HFFc6 (cell line): ENCODE measurements around the gene ZNF436. TPM values are rescaled to one million over a fixed set of nuclear protein-coding genes. Genes with fewer than 3 reads are reported as not detected.

Experiments used
- DNase-seq: peaks from one replicate; pipeline ENCODE4 v3.0.0-alpha.2; 2018
- H3K27ac Mint-ChIP-seq: 2 replicates; pipeline ENCODE4 v1.8.0; 2020; ENCODE audit warnings: mild to moderate bottlenecking, mixed read lengths
- H3K27me3 Mint-ChIP-seq: 2 replicates; pipeline ENCODE4 v1.8.0; 2021; ENCODE audit warnings: mild to moderate bottlenecking, moderate library complexity, mixed read lengths; ENCODE audit not compliant: insufficient read depth
- H3K36me3 Mint-ChIP-seq: 2 replicates; pipeline ENCODE4 v1.8.0; 2021; ENCODE audit warnings: low read depth, mixed read lengths
- H3K4me1 Mint-ChIP-seq: 2 replicates; pipeline ENCODE4 v1.8.0; 2020; ENCODE audit warnings: low read depth, mixed read lengths
- H3K4me3 Mint-ChIP-seq: 2 replicates; pipeline ENCODE4 v1.8.0; 2020; ENCODE audit warnings: mild to moderate bottlenecking, moderate library complexity, mixed read lengths
- H3K9me3 Mint-ChIP-seq: 2 replicates; pipeline ENCODE4 v1.8.0; 2020; ENCODE audit warnings: mild to moderate bottlenecking, mixed read lengths
- CTCF ChIP-seq: fragments of 200-600 bp; sonication (generic); IDR thresholded peaks from 2 replicates; pipeline ENCODE4 v1.5.0; 2021; ENCODE audit warnings: antibody characterized with exemption, mild to moderate bottlenecking
- total RNA-seq, 6 experiments: library from RNA; stranded (reverse); fragmentation: NEBNext Ultra II Directional; extraction: Animal tissue kit (Norgen Biotek cat#: 25700); gene quantifications; 2 replicates in 1 of 6; 3 replicates in 5 of 6; pipeline ENCODE4 v1.2.3, GENCODE V29; 2021

Gene ZNF436
- total RNA-seq, 6 experiments from 2014 or later = 7.3 to 9.9 (median 8.8) TPM

DNA sequence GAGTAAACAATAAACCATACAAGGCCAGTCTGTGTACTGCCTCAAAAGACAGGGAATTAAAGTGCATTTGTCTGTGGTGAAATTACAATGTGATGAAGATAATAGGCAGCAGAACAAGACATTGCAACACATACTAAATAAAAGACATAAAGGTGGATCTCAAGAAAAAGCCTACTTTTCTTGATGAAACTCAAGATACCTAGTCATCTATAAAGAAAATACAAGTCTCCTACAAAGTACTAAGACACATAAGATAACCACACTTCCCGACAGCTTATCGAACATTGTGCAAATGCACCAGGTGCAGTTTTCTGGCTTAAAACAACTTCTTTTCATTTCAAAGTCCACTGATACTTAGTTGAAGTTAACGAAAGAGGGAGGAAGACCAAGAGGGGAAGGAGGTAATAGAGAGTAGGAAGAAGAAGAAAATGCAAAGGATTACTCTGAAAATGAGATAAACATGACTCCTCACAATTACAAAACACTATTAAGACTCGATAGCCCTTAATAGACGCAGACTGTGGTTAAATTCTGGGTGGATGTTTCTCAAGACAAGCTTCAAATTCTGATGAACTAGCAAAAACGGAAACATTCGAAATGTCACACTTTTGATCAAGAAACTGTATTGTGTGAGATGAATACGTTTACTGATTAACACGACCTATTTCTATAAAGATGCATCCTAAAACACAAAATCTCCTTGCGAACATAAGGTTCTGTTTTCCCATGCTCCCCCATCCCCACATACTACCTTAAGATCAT is 27.5 kb downstream of the ZNF436 start:
- Mint-ChIP-seq H3K9me3 (no peaks in the 10 kb centered on the region), H3K36me3 (peaks cover 41% of the 10 kb centered on the region), H3K27me3 (peaks cover 2% of the 10 kb centered on the region; the same call in 1 of the 2 replicates), H3K4me1 (peaks cover 61% of the 10 kb centered on the region), H3K27ac (peak overlapping the region; percentile 96), H3K4me3 (peak overlapping the region; percentile 95)
- no peak for DNase-seq
- TF ChIP-seq CTCF = no peak

DNA sequence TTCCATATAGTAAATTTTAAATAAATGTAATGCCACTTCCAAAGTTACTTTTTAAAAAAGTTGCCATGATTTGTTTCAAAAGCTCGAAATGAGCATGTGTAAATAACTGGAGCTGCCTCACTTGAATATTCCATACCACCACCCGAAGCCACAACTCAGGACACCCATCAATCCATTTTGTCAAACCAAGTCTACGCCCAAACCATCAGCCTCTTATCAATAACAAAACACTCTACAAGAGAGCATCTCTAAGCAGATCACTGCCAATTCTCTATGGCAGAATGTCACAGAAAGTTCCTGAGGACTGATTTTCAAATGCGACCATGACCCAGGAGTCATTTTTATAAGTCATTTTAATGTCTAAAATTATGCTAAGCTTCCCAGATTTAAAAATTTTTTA is 30.0 kb downstream of the ZNF436 start:
- TF ChIP-seq CTCF = no peak
- no peak for DNase-seq
- Mint-ChIP-seq H3K9me3 (no peaks in the 10 kb centered on the region), H3K27me3 (peaks cover 3% of the 10 kb centered on the region; the same call in 1 of the 2 replicates), H3K27ac (0 out of 2 replicates have a peak overlapping the region, but pooled peaks have one; percentile 1), H3K36me3 (peaks cover 45% of the 10 kb centered on the region), H3K4me3 (peak overlapping the region; percentile 95), H3K4me1 (peaks cover 57% of the 10 kb centered on the region)

DNA sequence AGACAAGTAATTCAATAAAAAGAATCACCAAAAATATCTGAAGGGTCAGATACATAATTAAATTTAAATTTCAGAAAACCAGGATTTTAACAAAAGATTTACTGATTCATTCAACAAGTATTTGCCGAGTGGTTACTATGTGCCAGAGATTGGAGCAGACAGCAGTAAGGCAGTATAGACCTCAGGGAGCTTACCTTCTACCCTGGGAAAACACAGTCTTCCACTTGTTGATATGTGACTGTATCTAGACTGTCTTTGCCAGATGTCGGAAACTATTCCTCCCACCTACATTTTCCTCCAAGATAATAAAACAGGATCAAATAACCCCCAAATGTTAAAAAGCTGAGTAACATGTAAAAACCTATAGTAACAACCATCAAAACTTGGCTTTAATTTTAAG is 31.8 kb downstream of the ZNF436 start:
- Mint-ChIP-seq H3K36me3 (peaks cover 51% of the 10 kb centered on the region), H3K4me1 (peaks cover 56% of the 10 kb centered on the region), H3K27ac (peak overlapping the region; percentile 3; the same call in 1 of the 2 replicates), H3K4me3 (no peak overlapping the region; the same call in 1 of the 2 replicates), H3K27me3 (peaks cover 3% of the 10 kb centered on the region; the same call in 1 of the 2 replicates), H3K9me3 (no peaks in the 10 kb centered on the region)
- TF ChIP-seq CTCF = no peak
- no peak for DNase-seq

DNA sequence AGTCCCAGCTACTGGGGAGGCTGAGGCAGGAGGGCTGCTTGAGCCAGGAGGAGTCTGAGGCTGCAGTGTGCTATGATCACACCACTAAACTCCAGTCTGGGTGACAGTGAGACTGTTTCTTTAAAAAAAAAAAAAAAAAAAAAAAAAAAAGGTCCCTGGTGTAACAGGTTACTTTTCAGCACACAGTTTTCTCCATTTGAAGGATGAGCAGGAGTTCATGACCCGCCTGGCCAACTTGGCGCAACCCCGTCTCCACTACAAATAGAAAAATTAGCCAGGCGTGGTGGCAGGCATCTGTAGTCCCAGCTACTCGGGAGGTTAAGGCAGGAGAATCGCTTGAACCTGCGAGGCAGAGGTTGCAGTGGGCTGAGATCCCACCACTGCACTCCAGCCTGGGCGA is 37.9 kb downstream of the ZNF436 start:
- no peaks in the 10 kb centered on the region for H3K27me3 Mint-ChIP-seq
- no peak for DNase-seq
- no peaks in the 10 kb centered on the region for H3K9me3 Mint-ChIP-seq
- no peak overlapping the region for H3K4me3 Mint-ChIP-seq
- no peak overlapping the region for H3K27ac Mint-ChIP-seq
- TF ChIP-seq CTCF = no peak
- H3K36me3 Mint-ChIP-seq = peaks cover 58% of the 10 kb centered on the region
- H3K4me1 Mint-ChIP-seq = peaks cover 34% of the 10 kb centered on the region

DNA sequence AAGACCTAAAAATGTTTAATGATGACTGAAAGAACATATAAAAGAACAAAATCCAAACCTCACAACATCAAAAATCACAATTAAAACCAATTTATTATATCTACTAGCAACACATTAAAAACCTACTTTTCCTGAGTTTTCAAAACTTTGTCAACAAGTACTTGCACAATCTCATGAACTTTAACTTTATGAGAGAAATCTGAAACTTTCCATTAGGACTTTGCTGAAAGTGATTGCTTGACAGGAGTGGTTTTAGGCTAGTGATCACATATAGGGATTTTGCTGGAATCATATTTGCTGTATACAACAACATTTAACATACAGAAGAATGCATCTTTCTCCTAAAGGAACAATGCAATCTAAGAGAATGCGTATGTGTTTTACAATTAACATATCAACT is 38.8 kb downstream of the ZNF436 start:
- H3K4me3 Mint-ChIP-seq = no peak overlapping the region
- peaks cover 64% of the 10 kb centered on the region for H3K36me3 Mint-ChIP-seq
- peaks cover 38% of the 10 kb centered on the region for H3K4me1 Mint-ChIP-seq

More for the DNA sequence above, 38.8 kb downstream of the ZNF436 start:
- no peak for DNase-seq
- H3K27me3 Mint-ChIP-seq = no peaks in the 10 kb centered on the region
- no peak for TF ChIP-seq CTCF
- no peak overlapping the region; the same call in 1 of the 2 replicates for H3K27ac Mint-ChIP-seq
- H3K9me3 Mint-ChIP-seq = no peaks in the 10 kb centered on the region
